GM19372 (cell line): ENCODE measurements around the gene TMEM106C.

ENCODE experiments used
- ATAC-seq: cut with Tn5 transposase; IDR thresholded peaks from one replicate; pipeline ENCODE4 v1.9.1; 2021; ENCODE audit warnings: mild to moderate bottlenecking, low read depth, moderate library complexity; ENCODE audit not compliant: unreplicated experiment

The TMEM106C gene

GRCh38 chr12:47963340-47964040 is at the start of gene TMEM106C:
TMEM106C (plus strand) TSS chr12:47963596; CDS start chr12:47964237, 641 bp downstream.
- peak; percentile 99 for ATAC-seq

- ATAC-seq, result no peak
Measured at GRCh38 chr12:47920913-47921312, 42.5 kb upstream of the TMEM106C start.

- ATAC-seq, result no peak
Measured at GRCh38 chr12:47921907-47922306, 41.5 kb upstream of the TMEM106C start.

- no peak for ATAC-seq
Measured at GRCh38 chr12:47927346-47927745, 36.0 kb upstream of the TMEM106C start.

GRCh38 chr12:47930634-47931033 is 32.8 kb upstream of the TMEM106C start:
- ATAC-seq, result no peak

GRCh38 chr12:47931187-47931586 is 32.2 kb upstream of the TMEM106C start:
- ATAC-seq, result no peak

GRCh38 chr12:47935184-47935583 is 28.2 kb upstream of the TMEM106C start:
- no peak for ATAC-seq

GRCh38 chr12:47938093-47938492 is 25.3 kb upstream of the TMEM106C start:
- ATAC-seq, result no peak

- no peak for ATAC-seq
Measured at GRCh38 chr12:47938594-47938993, 24.8 kb upstream of the TMEM106C start.

- ATAC-seq, result no peak
Measured at GRCh38 chr12:47939009-47939601, 24.3 kb upstream of the TMEM106C start.

- ATAC-seq, result no peak
Measured at GRCh38 chr12:47940773-47941474, 22.5 kb upstream of the TMEM106C start.

GRCh38 chr12:47941475-47941780 is 22.0 kb upstream of the TMEM106C start:
- ATAC-seq, result no peak

- ATAC-seq, result no peak
Measured at GRCh38 chr12:47941871-47942613, 21.4 kb upstream of the TMEM106C start.

- ATAC-seq, result no peak
Measured at GRCh38 chr12:47942614-47943225, 20.7 kb upstream of the TMEM106C start.

GRCh38 chr12:47943623-47944340 is 19.6 kb upstream of the TMEM106C start:
- ATAC-seq, result no peak

- no peak for ATAC-seq
Measured at GRCh38 chr12:47944685-47945340, 18.6 kb upstream of the TMEM106C start.

GRCh38 chr12:47945341-47945728 is 18.1 kb upstream of the TMEM106C start:
- no peak for ATAC-seq

GRCh38 chr12:47946413-47947323 is 16.7 kb upstream of the TMEM106C start:
- ATAC-seq, result no peak

- ATAC-seq, result no peak
Measured at GRCh38 chr12:47947341-47947740, 16.1 kb upstream of the TMEM106C start.
